Chondrocyte (in vitro differentiated cells): ENCODE measurements around the gene SLC9A7. TPM values are rescaled to one million over a fixed set of nuclear protein-coding genes. Genes with fewer than 3 reads are reported as not detected.

Experiments used
- DNase-seq: peaks from one replicate; pipeline ENCODE4 v3.0.0; 2021; ENCODE audit warnings: mixed read lengths, low spot score
- H3K27ac Mint-ChIP-seq: one replicate; pipeline ENCODE4 v1.8.0; 2021; ENCODE audit warnings: mild to moderate bottlenecking, moderate library complexity, mixed read lengths; ENCODE audit not compliant: unreplicated experiment
- H3K27me3 Mint-ChIP-seq: 2 replicates; pipeline ENCODE4 v1.8.0; 2021; ENCODE audit warnings: low read depth, mixed read lengths
- H3K36me3 Mint-ChIP-seq: 2 replicates; pipeline ENCODE4 v1.8.0; 2021; ENCODE audit warnings: low read depth, mixed read lengths
- H3K4me1 Mint-ChIP-seq: 2 replicates; pipeline ENCODE4 v1.8.0; 2021; ENCODE audit warnings: low read depth, mild to moderate bottlenecking, mixed read lengths
- H3K4me3 Mint-ChIP-seq: one replicate; pipeline ENCODE4 v1.8.0; 2021; ENCODE audit warnings: mild to moderate bottlenecking, moderate library complexity, mixed read lengths; ENCODE audit not compliant: unreplicated experiment
- H3K9me3 Mint-ChIP-seq: 2 replicates; pipeline ENCODE4 v1.8.0; 2021; ENCODE audit warnings: low read depth, mixed read lengths
- CTCF ChIP-seq: fragments of 200-600 bp; sonication (generic); IDR thresholded peaks from 2 replicates; pipeline ENCODE4 v1.5.0; 2021; ENCODE audit warnings: antibody characterized with exemption, mild to moderate bottlenecking, moderate library complexity
- total RNA-seq: library from RNA; stranded (reverse); gene quantifications from 3 replicates; pipeline ENCODE4 v1.2.1, GENCODE V29; 2021

Gene SLC9A7
- total RNA-seq, 1 donor from 2014 or later = 6.1 TPM

GRCh38 chrX:46693149-46693548 lies 65.8 kb downstream of the SLC9A7 start:
- Mint-ChIP-seq H3K4me1 (no peaks in the 10 kb centered on the region), H3K27me3 (no peaks in the 10 kb centered on the region), H3K9me3 (peaks cover 1% of the 10 kb centered on the region), H3K27ac (no peak overlapping the region), H3K36me3 (no peaks in the 10 kb centered on the region), H3K4me3 (no peak overlapping the region)
- no peak for DNase-seq
- TF ChIP-seq CTCF = no peak

- TF ChIP-seq CTCF = no peak
- Mint-ChIP-seq H3K27me3 (no peaks in the 10 kb centered on the region), H3K9me3 (no peaks in the 10 kb centered on the region), H3K36me3 (no peaks in the 10 kb centered on the region), H3K4me1 (no peaks in the 10 kb centered on the region), H3K27ac (no peak overlapping the region), H3K4me3 (no peak overlapping the region)
- DNase-seq = no peak
Measured at GRCh38 chrX:46690818-46691217, 68.1 kb downstream of the SLC9A7 start.

- H3K27me3 Mint-ChIP-seq = no peaks in the 10 kb centered on the region
- TF ChIP-seq CTCF = no peak
- no peaks in the 10 kb centered on the region for H3K36me3 Mint-ChIP-seq
- DNase-seq = no peak
- no peak overlapping the region for H3K27ac Mint-ChIP-seq
- H3K4me3 Mint-ChIP-seq = no peak overlapping the region
- no peaks in the 10 kb centered on the region for H3K9me3 Mint-ChIP-seq
- peaks cover 5% of the 10 kb centered on the region for H3K4me1 Mint-ChIP-seq
Measured at GRCh38 chrX:46687619-46688018, 71.3 kb downstream of the SLC9A7 start.

- TF ChIP-seq CTCF = peak; percentile 82
- Mint-ChIP-seq H3K36me3 (no peaks in the 10 kb centered on the region), H3K27me3 (no peaks in the 10 kb centered on the region), H3K4me1 (peaks cover 5% of the 10 kb centered on the region), H3K4me3 (no peak overlapping the region), H3K9me3 (no peaks in the 10 kb centered on the region), H3K27ac (no peak overlapping the region)
- no peak for DNase-seq
Measured at GRCh38 chrX:46686003-46686645, 72.8 kb downstream of the SLC9A7 start.

GRCh38 chrX:46683048-46683447 lies 75.9 kb downstream of the SLC9A7 start:
- no peak overlapping the region for H3K4me3 Mint-ChIP-seq

More at GRCh38 chrX:46683048-46683447, 75.9 kb downstream of the SLC9A7 start:
- Mint-ChIP-seq H3K27me3 (no peaks in the 10 kb centered on the region), H3K4me1 (peaks cover 5% of the 10 kb centered on the region), H3K9me3 (no peaks in the 10 kb centered on the region), H3K27ac (no peak overlapping the region), H3K36me3 (no peaks in the 10 kb centered on the region)
- TF ChIP-seq CTCF = peak; percentile 24
- DNase-seq = no peak
